Umbilical cord (tissue), 2 donors: ENCODE measurements around the gene KCNIP1. TPM values are rescaled to one million over a fixed set of nuclear protein-coding genes. Genes with fewer than 3 reads are reported as not detected.

Experiments used
- DNase-seq: peaks from one replicate; pipeline ENCODE4 v3.0.0-alpha.2; 2015; ENCODE audit warnings: low spot score
- total RNA-seq: library from RNA; depleted of rRNA; stranded (reverse); fragments of >200 nt; gene quantifications from one replicate; pipeline ENCODE4 v1.2.3, GENCODE V29; 2014; ENCODE audit warnings: low replicate concordance; ENCODE audit not compliant: insufficient read depth

The KCNIP1 gene
- total RNA-seq, 1 donor from 2014 or later: 2.9 TPM

DNA sequence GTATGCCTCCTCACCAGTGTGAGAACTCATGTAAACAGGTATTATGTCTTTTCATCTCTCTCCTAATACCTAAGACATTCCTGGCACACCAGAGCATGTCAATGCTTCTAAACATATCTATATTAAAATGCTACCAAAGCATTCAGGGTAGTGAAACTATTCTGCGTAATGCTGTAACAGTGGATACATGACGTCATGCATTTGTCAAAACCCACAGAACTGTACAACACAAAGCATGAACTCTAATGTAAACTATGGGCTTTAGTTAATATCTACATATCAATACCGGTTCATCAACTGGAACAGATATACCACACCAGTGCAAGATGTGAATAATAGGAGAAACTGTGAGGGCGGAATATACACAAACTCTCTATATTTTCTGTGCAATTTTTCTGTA is 207.5 kb downstream of the KCNIP1 start:
- no peak for DNase-seq

DNA sequence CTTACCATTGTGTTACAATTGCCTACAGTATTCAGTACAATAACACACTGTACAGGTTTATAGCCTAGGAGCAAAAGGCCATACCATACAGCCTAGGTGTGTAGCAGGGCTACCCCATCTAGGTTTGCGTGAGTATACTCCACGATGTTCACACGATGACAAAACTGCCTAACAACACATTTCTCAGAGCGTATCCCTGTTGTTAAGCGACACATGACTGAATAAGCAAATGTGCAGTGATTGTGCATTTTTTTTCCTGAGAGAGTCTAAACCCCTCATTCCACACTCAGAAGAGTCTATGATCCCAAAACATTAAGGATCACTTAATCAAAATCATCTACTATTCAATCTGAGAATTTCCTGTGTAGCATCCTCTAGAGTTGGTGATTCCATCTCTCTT is 211.3 kb downstream of the KCNIP1 start:
- no peak for DNase-seq

DNA sequence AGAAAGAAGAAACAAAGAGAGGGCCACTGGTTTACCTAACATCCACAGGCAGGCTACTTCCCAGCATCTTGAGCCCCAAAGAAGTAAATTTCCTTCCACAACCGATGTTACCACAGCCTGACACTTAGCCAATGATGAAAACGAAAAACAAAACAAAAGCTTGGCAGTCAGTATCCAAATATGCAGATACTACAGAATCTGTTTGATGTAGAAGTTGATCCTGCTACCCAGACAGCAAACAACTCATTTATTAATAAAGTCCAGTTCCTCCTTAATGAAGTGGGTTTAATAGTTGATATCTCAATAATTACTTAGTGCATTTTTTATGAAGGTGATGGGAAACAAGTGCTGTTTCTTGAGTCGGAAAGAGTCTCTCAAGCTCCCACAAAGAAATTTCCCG is 212.6 kb downstream of the KCNIP1 start:
- no peak for DNase-seq

DNA sequence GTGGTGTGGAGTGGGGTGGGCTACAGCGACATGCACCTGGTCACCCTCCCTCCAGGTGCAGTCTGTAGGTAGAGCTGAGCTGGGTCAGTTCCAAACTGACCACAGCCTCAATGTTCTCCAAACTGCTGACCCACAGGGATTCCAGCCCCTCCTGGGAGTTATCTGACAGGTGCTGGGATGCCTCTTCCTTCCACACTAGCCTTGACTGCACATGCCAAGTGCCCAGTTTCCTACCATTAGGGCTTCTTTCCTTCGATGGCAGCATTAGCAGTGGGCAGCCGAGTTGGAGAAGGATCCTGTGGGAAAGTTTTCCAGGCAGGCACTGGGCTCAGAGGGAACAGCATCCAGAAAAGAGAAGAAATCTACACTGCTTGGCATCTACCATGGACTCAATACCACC is 215.7 kb downstream of the KCNIP1 start:
- no peak for DNase-seq

DNA sequence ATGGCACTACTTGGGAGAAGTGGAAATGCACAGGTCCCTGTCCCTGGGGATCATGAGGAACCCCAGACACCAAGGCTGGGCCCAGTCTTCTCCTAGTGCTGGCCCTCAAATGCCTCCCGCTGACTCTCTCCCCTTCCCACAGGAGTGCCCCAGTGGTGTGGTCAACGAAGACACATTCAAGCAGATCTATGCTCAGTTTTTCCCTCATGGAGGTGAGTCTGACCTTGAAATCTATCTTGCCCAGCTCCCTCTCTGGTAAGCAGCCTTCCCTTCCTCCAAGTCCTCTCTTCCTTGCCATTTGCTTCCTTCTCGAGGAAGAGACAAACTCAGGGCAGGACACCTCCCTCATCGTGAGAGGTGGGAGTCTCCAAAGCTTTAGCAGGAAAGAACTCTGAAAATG is 216.4 kb downstream of the KCNIP1 start:
- DNase-seq: no peak

DNA sequence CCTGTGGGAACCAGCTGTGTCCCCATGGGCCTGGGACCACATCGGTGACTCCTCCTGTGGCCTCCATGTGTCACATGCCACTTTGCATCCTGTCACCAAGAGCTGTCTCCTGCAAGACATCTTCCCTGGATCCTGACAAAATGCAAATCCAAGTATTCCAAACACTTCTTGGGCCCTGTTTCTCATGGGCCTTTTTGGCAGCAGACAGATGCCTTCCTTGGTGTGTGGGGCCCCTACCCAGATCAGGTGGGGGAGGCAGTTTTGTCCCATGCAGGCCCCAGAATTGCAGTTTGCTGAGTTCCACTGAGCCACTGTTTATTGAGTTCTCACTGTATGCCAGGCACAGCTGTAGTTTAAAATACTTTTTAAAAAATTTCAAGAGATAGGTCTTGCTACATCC is 217.2 kb downstream of the KCNIP1 start:
- DNase-seq: no peak

DNA sequence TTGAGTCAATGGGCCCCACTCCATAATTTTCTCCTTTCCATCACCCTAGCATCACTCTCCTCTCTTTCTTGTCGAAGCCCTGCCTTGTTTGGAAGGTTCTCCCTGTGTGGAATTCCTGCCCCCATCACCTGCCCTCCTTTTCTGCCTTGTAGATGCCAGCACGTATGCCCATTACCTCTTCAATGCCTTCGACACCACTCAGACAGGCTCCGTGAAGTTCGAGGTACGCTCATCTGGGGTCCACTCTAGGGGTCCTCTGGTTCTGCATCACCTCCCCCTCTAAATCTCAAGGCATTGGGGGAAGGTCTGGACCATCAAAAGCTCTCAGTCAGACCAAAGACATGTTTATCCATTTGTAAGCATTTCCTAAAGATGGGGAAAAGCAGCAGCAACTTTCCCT is 217.9 kb downstream of the KCNIP1 start:
- no peak for DNase-seq

DNA sequence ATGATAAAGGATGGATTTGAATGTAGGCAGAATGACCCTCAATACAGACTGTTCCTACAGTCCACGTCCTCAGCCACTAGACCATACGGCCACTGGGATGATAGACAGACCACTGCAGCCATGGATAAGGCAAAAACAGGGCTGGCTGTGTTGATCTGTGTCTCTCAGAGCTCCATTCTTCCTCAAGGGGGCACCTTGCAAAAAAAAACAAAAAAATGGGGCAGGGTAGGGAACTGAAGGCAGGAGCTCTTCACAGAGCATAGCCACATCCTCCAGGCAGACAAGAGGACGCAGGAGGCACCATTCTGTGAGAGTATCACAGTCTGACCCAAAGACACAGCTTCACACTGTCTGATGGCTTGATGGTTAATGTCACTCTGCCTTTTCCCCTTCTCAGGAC is 218.5 kb downstream of the KCNIP1 start:
- no peak for DNase-seq

DNA sequence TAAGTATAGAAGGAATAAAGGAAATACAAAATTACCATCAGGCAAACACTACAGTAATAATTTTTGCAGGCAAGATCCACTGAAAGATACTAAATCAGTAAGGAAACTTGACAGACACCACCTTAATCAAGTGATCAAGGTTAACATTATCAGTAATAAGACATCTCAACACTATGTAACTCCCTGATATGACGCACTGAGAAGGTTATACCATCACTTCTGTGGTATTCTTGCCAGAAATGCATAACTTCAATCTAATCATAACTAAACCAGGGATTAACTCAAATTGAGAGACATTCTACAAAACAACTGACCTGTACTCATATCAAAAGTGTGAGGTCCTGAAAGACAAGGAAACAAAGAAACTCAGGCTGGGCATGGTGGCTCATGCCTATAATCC is 227.2 kb downstream of the KCNIP1 start:
- DNase-seq: no peak

DNA sequence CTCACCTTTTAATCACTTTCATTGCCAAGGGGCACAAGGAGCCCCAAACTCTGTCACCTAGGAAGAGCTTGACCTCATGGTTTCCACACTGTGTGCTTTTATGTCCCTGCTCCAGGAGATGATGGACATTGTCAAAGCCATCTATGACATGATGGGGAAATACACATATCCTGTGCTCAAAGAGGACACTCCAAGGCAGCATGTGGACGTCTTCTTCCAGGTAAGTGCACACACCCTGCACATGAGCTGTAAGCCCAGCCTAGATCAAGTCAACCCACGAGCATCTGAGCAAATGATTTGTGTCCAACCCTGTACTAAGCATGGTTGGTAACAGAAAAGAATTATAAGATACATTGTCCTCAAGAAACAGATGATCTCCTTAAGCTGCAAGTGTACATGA is 228.9 kb downstream of the KCNIP1 start:
- no peak for DNase-seq

DNA sequence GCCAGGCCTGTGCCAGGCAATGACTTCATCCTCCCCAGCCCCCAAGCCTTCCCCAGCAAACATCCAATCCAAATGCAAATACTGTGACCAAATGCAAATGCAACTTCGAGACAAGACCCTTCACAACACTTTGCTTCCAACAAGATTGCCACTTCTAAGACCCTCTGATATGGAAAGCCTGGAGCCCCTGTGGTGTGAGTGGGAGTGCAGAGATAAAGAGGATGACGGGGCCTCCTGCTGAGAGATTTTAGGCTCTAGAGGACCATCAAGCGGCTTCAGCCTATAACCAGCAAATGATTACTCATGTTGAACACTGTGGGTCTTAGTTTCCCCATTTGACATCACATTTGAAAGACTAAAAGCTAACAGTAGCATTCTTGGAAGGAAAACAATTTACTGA is 233.1 kb downstream of the KCNIP1 start:
- no peak for DNase-seq

DNA sequence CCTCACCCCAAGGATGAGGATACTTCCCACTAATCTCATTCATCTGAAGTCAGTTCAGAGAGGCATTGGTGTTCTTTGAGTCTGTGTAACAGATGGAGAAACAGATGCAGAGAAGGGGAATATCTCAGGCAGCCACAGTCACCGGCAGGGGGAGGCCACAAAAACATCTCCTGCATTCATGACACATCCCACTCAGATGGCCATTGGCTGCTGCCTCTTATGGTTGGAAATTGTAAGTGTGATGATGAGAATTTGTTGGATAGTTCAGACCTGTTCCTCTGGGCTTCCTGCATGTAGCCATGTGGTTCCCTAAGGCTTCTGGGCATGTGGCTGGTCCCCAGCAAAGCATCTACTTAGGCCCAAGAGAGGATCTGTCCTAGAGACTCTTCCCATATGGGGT is 233.8 kb downstream of the KCNIP1 start:
- DNase-seq: no peak

DNA sequence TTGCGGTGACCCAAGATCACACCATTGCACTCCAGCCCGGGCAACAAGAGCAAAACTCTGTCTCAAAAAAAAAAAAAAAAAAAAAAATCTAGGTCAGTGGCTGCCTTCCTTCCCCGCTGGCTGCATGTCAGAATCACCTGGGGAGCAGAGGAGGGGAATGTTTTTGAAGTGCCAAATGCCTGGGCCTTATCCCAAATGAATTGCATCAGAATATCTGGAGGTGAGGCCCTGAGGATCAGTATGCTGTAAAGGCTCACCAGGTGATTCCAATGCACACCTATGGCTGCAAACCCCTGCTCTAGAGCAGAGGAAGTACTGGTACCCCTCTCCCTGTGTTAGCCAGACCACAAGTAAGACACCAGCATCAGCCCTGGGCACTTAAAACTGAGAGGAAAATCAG is 235.0 kb downstream of the KCNIP1 start:
- DNase-seq: no peak

DNA sequence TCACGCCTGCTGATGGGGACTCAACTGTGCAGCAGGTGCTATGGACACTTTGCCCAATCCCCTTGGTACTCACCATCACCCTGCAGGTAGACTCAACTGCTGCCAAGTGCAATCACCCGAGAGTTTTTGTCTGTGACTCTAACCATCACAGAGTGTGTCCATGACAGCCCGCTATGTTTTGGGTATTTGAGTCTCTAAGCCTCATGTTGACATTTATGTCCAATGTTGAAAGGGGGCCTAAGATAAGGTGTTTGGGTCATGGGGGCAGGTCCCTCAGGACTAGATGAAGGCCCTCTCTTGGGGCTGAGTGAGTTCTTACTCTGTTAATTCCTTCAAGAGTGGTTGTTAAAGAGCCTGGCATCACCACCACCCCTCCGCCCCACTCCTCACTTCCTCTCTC is 235.6 kb downstream of the KCNIP1 start:
- DNase-seq: no peak

DNA sequence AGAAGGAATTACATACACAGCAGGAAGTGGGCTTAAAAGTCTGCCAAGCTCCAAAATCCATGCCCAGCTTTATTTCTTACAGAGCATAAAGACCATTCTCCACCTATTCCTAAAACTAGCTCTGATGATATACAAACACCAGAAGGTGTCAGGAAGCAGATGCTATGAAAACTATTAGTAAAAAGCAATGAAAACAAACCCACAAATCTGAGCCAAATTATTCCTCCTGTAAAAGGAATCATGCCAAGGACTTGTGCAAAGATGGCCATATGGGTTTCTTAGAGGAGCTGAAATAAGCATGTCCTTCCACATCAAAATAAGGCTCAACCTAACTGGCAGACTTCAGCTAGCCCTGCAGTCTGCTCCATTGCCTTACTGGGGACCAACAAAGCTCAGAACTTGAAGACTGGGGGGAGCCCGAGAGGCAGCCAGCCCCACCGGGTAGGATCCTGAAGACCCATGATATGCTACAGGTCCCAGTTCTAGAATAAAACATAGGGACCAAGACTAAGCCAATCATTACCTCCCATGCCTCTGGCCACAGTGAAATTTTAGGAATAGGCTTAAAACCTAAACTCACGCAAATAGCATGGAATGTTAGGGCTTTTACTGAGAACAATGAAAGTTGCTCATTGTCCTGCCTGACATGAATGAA is 236.9 kb downstream of the KCNIP1 start:
- DNase-seq: no peak

DNA sequence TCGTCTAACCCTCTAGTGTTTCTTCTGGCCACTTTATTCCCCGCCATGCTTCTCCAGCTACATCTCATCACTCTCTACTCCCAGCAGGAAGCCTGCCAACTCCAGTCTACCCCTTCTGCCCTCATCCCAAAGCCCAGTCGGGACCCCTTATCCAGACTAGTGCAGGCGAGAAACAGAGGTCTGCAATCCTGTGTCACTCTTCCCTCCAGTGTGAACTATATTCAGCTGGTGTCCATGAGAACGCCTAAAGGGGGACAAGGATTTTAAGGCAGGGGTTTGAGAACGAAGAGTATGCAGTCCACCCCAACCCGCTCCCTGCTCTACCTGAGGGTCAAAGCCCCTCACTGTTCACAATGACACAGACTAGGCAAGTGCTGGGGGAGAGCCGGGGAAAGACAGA is 238.0 kb downstream of the KCNIP1 start:
- no peak for DNase-seq

DNA sequence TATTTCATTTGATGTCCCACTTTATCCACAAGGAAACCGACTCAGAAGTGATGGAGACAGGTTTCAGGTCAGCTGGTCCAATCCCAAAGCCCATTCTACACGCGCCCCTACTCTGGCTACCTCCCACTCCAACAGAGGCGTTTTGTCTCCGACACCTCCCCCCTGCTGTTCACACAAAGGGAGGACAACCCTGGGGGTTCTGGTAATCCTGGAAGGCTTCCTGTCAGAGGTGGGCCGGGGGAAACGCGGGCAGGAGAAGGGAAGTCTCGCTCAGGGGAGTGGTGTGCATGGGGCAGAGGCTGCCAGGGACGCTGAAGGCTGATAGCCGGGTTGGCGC is 240.0 kb downstream of the KCNIP1 start:
- no peak for DNase-seq

DNA sequence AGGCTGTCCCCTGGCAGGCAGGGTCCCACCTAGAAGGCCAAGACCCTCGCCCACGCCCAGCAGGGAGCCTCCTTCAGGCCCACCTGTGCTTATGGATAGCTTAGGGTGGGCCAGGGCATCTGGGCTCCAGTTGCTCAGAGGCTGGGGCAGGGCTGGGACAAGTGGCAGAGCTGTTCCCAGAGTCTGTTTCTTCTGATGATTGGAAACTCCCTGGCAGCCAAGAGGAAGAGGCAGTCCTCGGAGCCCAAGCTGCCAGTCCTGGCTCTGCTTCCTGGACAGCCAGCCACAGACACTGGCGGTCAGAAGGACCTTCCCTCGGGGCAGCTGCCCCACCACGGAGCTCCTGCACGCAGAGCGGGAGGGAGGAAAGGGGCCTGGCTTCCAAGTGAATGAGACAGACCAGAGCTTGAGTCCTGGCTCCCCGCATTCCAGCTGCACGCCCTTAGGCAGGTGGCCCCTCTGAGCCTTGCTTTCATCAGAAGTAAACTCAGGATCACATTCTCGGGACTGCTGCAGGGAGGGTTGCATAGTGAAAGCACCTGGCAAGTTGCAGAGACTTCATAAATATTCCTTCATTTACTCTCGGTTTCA is 241.8 kb downstream of the KCNIP1 start:
- peak; percentile 80 for DNase-seq

DNA sequence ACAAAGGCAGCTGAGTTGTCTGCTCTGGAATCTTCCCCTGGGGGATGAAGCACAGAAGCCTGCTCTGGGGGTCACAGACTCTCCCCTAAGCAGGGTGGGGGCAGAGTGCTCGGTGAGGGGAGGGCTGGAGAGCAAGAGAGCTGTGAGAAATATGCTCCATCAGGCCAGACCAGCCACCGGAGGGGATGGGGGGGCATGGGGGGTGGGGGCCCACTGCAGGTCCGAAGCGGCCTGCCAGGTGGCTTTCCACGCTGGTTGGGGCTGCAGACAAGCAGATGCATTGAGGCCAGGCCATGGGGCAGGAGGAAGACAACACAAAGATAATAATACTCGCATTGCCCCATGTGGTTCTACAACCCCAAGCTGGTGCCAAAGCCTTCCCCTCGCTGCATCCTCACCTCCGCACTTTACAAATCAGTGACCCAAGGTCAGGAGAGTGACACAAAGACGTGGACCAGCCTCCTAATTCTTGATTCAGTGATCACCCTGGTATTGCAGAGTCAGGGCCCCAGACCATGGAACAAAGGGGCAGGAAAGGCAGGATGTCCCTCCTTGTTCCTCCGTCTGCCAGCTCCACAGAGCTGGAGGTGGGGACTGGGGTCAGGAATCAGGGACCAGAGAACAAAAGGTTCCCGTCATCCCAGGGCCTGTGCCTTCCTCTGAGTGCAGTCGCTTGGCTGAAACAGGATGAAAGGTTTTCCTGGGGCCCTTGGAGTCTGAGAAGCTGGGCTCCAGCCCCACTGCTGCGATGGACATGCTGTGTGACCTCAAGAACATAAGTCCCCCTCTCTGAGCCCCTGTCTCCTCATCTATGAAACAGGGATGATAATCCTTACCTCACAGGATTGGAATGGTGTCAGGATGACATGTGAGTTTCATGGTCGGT is 242.5 kb downstream of the KCNIP1 start:
- no peak for DNase-seq

DNA sequence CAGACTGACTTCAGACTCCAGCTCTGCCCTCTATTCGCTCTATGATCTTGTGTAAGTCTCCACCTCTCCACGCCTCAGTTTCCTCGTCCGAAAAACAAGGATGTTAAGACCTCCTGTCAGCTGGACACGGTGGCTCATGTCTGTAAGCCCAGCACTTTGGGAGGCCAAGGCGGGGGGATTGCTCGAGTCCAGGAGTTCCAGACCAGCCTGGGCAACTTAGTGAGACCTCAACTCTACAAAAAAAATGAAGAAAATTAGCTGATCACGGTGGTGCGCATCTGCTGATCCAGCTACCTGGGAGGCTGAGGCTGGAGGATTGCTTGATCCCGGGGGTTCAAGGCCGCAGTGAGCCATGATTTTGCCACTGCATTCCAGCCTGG is 243.1 kb downstream of the KCNIP1 start:
- DNase-seq: no peak

DNA sequence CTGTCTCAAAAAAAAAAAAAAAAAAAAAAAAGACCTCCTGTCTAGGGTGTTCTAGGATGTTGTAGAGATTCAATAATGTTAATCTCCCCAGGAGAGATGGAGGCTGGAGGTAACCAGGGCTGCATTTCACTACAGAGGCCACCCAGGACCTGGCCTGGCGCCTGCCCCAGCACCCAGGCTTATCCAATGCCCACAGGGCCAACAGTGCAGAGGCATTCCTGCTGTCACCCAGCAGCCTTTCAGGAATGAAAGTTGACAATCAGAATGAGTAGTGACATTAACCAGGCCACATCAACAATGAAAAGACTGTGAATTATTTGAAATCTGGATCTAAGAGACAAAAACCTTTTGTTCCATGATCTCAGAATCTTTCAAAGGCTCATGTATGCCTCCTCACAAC is 243.5 kb downstream of the KCNIP1 start:
- DNase-seq: peak; percentile 41

DNA sequence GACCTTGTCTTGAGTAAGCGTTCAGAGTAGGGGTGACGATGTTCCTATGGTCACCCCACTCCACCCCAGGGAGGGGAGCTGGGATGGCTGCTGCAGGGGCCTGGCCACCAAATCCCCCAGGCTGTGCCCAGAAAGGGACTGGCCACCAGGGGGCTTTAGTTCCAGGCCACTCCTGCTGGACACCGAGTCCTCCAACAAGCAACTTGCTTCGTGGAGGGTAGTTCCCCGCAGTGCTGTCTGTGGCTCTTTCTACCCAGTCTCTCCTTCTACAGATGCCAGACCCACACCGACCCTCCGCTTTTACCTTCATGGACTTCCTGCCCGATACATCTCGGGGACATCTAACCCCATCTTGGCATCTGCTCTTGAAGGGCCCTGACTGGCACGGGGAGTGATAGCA is 244.0 kb downstream of the KCNIP1 start:
- DNase-seq: no peak

DNA sequence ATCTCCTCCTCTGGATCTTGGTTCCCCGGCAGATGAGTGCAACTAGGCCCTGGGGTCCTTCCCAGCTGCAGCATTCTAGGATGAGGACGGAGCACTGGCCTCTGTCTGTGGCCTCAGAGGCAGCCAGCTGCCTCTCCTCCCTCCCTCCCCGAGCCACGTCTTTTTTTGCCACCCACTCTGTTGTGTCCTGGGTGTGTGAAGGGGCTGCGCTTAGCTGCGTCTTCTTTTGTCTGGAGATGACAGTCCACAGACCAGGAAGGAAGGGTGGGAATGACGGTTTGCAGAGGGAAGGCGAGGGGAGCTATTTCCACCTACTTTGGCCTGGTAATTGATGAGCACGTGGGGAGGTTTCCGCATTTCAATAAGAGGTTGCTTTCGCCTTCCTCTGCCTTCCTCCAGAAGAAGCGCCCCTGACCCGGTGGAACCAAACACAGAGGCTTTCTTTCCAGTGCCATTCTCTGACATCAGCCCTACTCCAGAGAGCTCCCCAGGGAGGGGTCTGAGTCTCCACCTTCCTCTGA is 245.2 kb downstream of the KCNIP1 start:
- no peak for DNase-seq
